Choroid plexus epithelial cell (primary cell): ENCODE data around the gene KIF13A.

Experiments used
- DNase-seq: peaks from one replicate; pipeline ENCODE4 v3.0.0-alpha.2; 2010; ENCODE audit warnings: low read depth
- H3K4me3 ChIP-seq: 2 replicates; pipeline ENCODE4 v1.5.1; 2011; ENCODE audit warnings: low read depth, mild to moderate bottlenecking, control low read depth, low read length, moderate library complexity
- CTCF ChIP-seq: conservative IDR thresholded peaks from 2 replicates; pipeline ENCODE4 v1.5.1; 2011; ENCODE audit warnings: low read depth, mild to moderate bottlenecking, control low read depth, inconsistent platforms, low read length, moderate library complexity

Gene KIF13A

GRCh38 chr6:17877895-17878440 lies 109.5 kb downstream of the KIF13A start:
- H3K4me3 ChIP-seq, result no peak overlapping the region
- DNase-seq, result no peak
- TF ChIP-seq CTCF, result no peak

- no peak for TF ChIP-seq CTCF
- peak; percentile 63 for DNase-seq
Measured at GRCh38 chr6:17877196-17877894, 110.1 kb downstream of the KIF13A start.

GRCh38 chr6:17874753-17875152 lies 112.7 kb downstream of the KIF13A start:
- TF ChIP-seq CTCF, result no peak
- DNase-seq, result no peak

More at GRCh38 chr6:17877196-17877894, 110.1 kb downstream of the KIF13A start:
- no peak overlapping the region for H3K4me3 ChIP-seq

GRCh38 chr6:17872908-17873307 lies 114.5 kb downstream of the KIF13A start:
- no peak for DNase-seq

More at GRCh38 chr6:17874753-17875152, 112.7 kb downstream of the KIF13A start:
- H3K4me3 ChIP-seq, result no peak overlapping the region

GRCh38 chr6:17871836-17872235 lies 115.6 kb downstream of the KIF13A start:
- H3K4me3 ChIP-seq, result no peak overlapping the region
- no peak for DNase-seq
- no peak for TF ChIP-seq CTCF

More at GRCh38 chr6:17872908-17873307, 114.5 kb downstream of the KIF13A start:
- TF ChIP-seq CTCF, result no peak
- H3K4me3 ChIP-seq, result no peak overlapping the region

GRCh38 chr6:17871189-17871519 lies 116.3 kb downstream of the KIF13A start:
- TF ChIP-seq CTCF, result no peak
- H3K4me3 ChIP-seq, result no peak overlapping the region
- DNase-seq, result no peak
